ENCODE results near the gene AKAP5. TPM values are rescaled to one million over a fixed set of nuclear protein-coding genes. Genes with fewer than 3 reads are reported as not detected.

Gene AKAP5
- total and polyA plus RNA-seq, 2 experiments from 2014 or later = 1.0 to 3.4 TPM

- peaks cover 23% of the 10 kb centered on the region for H3K36me3 Mint-ChIP-seq (ENCODE audit: low read depth)
- ATAC-seq = no peak
- TF ChIP-seq STAT1 (IDR thresholded peaks at IDR 0.05; ENCODE audit: unreplicated experiment) (no peak), POLR2AphosphoS5 (IDR thresholded peaks at IDR 0.05; ENCODE audit: low read depth) (no peak), NANOG (IDR thresholded peaks at IDR 0.05; ENCODE audit: borderline replicate concordance) (no peak), ETS1 (IDR thresholded peaks at IDR 0.05) (no peak), CREB1 (CRISPR knock-in tag; IDR thresholded peaks at IDR 0.05; ENCODE audit: low read depth) (no peak), JUNB (IDR thresholded peaks at IDR 0.05; ENCODE audit: unreplicated experiment) (no peak), ZNF331 (CRISPR knock-in tag; IDR thresholded peaks at IDR 0.05; ENCODE audit: low read depth) (no peak), EZH2 (IDR thresholded peaks at IDR 0.05; ENCODE audit: low read depth, unreplicated experiment) (no peak)
- TF ChIP-seq, protein P1, sequence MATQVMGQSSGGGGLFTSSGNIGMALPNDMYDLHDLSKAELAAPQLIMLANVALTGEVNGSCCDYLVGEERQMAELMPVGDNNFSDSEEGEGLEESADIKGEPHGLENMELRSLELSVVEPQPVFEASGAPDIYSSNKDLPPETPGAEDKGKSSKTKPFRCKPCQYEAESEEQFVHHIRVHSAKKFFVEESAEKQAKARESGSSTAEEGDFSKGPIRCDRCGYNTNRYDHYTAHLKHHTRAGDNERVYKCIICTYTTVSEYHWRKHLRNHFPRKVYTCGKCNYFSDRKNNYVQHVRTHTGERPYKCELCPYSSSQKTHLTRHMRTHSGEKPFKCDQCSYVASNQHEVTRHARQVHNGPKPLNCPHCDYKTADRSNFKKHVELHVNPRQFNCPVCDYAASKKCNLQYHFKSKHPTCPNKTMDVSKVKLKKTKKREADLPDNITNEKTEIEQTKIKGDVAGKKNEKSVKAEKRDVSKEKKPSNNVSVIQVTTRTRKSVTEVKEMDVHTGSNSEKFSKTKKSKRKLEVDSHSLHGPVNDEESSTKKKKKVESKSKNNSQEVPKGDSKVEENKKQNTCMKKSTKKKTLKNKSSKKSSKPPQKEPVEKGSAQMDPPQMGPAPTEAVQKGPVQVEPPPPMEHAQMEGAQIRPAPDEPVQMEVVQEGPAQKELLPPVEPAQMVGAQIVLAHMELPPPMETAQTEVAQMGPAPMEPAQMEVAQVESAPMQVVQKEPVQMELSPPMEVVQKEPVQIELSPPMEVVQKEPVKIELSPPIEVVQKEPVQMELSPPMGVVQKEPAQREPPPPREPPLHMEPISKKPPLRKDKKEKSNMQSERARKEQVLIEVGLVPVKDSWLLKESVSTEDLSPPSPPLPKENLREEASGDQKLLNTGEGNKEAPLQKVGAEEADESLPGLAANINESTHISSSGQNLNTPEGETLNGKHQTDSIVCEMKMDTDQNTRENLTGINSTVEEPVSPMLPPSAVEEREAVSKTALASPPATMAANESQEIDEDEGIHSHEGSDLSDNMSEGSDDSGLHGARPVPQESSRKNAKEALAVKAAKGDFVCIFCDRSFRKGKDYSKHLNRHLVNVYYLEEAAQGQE (IDR thresholded peaks at IDR 0.05; ENCODE audit: unreplicated experiment) = no peak
- TF ChIP-seq, protein P2, sequence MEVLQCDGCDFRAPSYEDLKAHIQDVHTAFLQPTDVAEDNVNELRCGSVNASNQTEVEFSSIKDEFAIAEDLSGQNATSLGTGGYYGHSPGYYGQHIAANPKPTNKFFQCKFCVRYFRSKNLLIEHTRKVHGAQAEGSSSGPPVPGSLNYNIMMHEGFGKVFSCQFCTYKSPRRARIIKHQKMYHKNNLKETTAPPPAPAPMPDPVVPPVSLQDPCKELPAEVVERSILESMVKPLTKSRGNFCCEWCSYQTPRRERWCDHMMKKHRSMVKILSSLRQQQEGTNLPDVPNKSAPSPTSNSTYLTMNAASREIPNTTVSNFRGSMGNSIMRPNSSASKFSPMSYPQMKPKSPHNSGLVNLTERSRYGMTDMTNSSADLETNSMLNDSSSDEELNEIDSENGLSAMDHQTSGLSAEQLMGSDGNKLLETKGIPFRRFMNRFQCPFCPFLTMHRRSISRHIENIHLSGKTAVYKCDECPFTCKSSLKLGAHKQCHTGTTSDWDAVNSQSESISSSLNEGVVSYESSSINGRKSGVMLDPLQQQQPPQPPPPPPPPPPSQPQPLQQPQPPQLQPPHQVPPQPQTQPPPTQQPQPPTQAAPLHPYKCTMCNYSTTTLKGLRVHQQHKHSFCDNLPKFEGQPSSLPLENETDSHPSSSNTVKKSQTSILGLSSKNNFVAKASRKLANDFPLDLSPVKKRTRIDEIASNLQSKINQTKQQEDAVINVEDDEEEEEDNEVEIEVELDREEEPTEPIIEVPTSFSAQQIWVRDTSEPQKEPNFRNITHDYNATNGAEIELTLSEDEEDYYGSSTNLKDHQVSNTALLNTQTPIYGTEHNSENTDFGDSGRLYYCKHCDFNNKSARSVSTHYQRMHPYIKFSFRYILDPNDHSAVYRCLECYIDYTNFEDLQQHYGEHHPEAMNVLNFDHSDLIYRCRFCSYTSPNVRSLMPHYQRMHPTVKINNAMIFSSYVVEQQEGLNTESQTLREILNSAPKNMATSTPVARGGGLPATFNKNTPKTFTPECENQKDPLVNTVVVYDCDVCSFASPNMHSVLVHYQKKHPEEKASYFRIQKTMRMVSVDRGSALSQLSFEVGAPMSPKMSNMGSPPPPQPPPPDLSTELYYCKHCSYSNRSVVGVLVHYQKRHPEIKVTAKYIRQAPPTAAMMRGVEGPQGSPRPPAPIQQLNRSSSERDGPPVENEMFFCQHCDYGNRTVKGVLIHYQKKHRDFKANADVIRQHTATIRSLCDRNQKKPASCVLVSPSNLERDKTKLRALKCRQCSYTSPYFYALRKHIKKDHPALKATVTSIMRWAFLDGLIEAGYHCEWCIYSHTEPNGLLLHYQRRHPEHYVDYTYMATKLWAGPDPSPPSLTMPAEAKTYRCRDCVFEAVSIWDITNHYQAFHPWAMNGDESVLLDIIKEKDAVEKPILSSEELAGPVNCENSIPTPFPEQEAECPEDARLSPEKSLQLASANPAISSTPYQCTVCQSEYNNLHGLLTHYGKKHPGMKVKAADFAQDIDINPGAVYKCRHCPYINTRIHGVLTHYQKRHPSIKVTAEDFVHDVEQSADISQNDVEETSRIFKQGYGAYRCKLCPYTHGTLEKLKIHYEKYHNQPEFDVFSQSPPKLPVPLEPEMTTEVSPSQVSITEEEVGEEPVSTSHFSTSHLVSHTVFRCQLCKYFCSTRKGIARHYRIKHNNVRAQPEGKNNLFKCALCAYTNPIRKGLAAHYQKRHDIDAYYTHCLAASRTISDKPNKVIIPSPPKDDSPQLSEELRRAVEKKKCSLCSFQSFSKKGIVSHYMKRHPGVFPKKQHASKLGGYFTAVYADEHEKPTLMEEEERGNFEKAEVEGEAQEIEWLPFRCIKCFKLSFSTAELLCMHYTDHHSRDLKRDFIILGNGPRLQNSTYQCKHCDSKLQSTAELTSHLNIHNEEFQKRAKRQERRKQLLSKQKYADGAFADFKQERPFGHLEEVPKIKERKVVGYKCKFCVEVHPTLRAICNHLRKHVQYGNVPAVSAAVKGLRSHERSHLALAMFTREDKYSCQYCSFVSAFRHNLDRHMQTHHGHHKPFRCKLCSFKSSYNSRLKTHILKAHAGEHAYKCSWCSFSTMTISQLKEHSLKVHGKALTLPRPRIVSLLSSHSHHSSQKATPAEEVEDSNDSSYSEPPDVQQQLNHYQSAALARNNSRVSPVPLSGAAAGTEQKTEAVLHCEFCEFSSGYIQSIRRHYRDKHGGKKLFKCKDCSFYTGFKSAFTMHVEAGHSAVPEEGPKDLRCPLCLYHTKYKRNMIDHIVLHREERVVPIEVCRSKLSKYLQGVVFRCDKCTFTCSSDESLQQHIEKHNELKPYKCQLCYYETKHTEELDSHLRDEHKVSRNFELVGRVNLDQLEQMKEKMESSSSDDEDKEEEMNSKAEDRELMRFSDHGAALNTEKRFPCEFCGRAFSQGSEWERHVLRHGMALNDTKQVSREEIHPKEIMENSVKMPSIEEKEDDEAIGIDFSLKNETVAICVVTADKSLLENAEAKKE (CRISPR knock-in tag; IDR thresholded peaks at IDR 0.05) = no peak
- TF ChIP-seq, protein P3, sequence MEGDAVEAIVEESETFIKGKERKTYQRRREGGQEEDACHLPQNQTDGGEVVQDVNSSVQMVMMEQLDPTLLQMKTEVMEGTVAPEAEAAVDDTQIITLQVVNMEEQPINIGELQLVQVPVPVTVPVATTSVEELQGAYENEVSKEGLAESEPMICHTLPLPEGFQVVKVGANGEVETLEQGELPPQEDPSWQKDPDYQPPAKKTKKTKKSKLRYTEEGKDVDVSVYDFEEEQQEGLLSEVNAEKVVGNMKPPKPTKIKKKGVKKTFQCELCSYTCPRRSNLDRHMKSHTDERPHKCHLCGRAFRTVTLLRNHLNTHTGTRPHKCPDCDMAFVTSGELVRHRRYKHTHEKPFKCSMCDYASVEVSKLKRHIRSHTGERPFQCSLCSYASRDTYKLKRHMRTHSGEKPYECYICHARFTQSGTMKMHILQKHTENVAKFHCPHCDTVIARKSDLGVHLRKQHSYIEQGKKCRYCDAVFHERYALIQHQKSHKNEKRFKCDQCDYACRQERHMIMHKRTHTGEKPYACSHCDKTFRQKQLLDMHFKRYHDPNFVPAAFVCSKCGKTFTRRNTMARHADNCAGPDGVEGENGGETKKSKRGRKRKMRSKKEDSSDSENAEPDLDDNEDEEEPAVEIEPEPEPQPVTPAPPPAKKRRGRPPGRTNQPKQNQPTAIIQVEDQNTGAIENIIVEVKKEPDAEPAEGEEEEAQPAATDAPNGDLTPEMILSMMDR (conservative IDR thresholded peaks at IDR 0.05; ENCODE audit: low read depth in 2 of 2) = no peak
- DNase-seq (ENCODE audit: low spot score) = no peak
- no peaks in the 10 kb centered on the region for H3K79me2 ChIP-seq (replicated peaks; ENCODE audit: insufficient read depth)
- no peak overlapping the region for H3K27ac Mint-ChIP-seq
- no peak overlapping the region for H3K4me3 ChIP-seq
- H3F3A ChIP-seq (replicated peaks; ENCODE audit: low read depth) = peaks cover 22% of the 10 kb centered on the region
- no peak overlapping the region for H3K4me2 ChIP-seq
- H3K9me2 ChIP-seq (ENCODE audit: insufficient read depth) = no peaks in the 10 kb centered on the region
- no peaks in the 10 kb centered on the region for H3K9me3 Mint-ChIP-seq
- H3K4me3 Mint-ChIP-seq = no peak overlapping the region
- no peak overlapping the region for H3K27ac ChIP-seq (ENCODE audit: low read depth)
- H3K27me3 ChIP-seq (ENCODE audit: insufficient read depth) = peaks cover 11% of the 10 kb centered on the region; the same call in 1 of the 2 replicates
- H3K36me3 ChIP-seq (ENCODE audit: insufficient read depth) = peaks cover 11% of the 10 kb centered on the region; the same call in 1 of the 2 replicates
- H3K27me3 Mint-ChIP-seq (ENCODE audit: insufficient read depth, low read depth, poor library complexity) = peaks cover 5% of the 10 kb centered on the region
- 0 out of 2 replicates have a peak, but pooled peaks cover 4% of the 10 kb centered on the region for H3K4me1 ChIP-seq (ENCODE audit: insufficient read depth)
- no peak overlapping the region for H2AFZ ChIP-seq
- peaks cover 11% of the 10 kb centered on the region; the same call in 2 of the 3 replicates for H3K4me1 Mint-ChIP-seq
- no peaks in the 10 kb centered on the region for H4K20me1 ChIP-seq (replicated peaks; ENCODE audit: insufficient read depth)
These were observed 1.4 kb upstream of the AKAP5 start for GRCh38 chr14:64463873-64464272.
